Measurements from ENCODE around the gene XPC.
"Not testable (repeated sequence)": the region's sequence is repeated elsewhere in the genome, so short reads cannot be mapped to it uniquely, and the experiment has no call there.

The XPC gene

GRCh38 chr3:14120111-14120920 lies 58.1 kb downstream of the XPC start:
- DNase-seq (ENCODE audit: low read depth in 3 of 3) = no peak

- DNase-seq (ENCODE audit: low read depth in 3 of 3) = no peak
Observed at GRCh38 chr3:14119651-14120050, 58.8 kb downstream of the XPC start.

DNA sequence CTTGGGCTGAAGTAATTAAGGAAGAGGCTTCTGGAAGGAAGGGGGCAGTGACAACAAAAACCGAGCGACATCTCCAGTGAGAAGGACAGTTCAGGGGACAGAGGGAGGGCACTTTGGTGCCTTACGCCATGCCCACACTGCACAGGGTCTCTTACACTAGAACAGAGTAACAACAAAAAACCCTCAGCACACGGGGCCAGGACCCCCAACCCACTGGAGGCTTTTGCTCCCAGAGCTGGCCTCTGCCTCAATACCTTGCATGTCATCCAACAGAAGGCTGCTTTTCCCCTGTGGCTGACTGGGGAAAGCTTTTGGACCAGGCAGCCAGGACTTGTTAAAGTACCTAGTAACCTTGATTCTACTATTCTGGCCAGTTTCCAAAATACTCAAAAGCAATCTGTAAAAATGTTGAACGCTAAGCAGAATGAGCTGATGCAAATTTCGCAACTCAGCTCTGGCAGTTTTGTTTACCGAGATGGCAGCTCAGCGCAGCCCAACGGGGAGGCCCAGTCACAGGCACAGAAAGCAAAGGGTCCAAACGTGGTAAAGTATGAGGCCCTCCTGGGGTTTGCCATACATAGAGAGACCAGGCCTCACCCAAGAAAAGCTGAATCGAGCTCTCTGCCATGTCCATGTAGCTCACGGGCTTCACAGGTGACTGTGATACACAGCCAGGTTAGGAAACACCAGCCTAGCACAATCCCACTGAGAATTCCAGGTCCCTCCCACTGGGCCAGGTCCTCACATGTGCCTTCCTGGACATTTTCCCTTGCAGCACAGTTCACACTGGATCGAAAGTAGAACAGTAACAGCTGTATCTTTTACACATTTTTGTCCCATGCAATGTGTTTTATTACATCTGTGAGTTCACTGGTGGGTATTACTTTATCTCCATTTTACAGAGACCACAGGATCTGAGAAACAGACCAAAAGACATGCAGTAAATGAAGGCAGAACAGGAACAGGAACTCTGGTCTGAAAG lies 59.7 kb downstream of the XPC start:
- no peak for DNase-seq (ENCODE audit: low read depth in 3 of 3)

- DNase-seq (ENCODE audit: low read depth in 3 of 3) = no peak
Observed at GRCh38 chr3:14117468-14118399, 60.7 kb downstream of the XPC start.

GRCh38 chr3:14113965-14114635 lies 64.3 kb downstream of the XPC start:
- no peak for DNase-seq (ENCODE audit: low read depth in 3 of 3)

- DNase-seq (ENCODE audit: low read depth in 3 of 3) = no peak
Observed at GRCh38 chr3:14110699-14111098, 67.7 kb downstream of the XPC start.

DNA sequence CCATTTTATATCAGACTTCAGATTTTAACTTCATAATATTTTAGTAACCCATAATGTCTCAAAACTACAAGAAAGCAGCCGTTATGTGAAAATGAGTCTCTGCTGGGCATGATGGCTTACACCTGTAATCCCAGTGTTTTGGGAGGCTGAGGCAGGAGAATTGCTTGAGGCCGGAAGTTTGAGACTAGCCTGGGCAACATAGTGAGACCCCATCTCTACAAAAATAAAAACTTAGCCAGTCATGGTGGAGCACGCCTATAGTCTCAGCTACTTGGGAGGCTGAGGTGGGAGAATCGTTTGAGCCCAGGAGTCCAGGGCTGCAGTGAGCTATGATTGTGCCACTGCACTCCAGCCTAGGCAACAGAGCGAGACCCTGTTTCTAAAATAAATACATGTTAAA lies 68.6 kb downstream of the XPC start:
- DNase-seq (ENCODE audit: low read depth in 3 of 3) = not testable (repeated sequence)

- DNase-seq (ENCODE audit: low read depth in 3 of 3) = no peak
Observed at GRCh38 chr3:14097616-14098391, 80.6 kb downstream of the XPC start.

- DNase-seq (ENCODE audit: low read depth in 3 of 3) = no peak
Observed at GRCh38 chr3:14096742-14097141, 81.7 kb downstream of the XPC start.

Measured in stimulated activated CD4-positive, alpha-beta T cell treated with anti-CD3 and anti-CD28 coated beads, TNF-alpha, amount 100 ng/mL, for 48 hours (primary cell).